ENCODE measurements around the gene ATG16L2.
"Not testable (repeated sequence)": the region's sequence is repeated elsewhere in the genome, so short reads cannot be mapped to it uniquely, and the experiment has no call there.

The ATG16L2 gene

DNA sequence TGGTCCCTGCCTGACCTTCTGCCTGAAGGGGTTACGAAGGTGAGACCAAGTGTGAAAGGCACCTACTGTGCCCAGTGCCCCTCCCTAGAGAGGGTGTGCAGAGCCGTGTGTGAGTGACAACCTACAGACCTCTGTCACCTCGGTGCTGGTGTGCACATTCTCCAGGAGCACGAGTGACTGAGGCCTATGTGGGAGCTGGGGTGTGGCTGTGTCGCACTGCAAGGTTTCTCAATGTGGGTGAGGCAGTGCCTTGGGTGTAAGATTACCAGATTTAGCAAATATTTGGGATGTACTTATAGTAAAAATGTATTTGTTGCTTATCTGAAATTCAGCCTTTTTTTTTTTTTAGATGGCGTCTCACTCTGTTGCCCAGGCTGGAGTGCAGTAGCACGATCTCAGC lies 26.0 kb upstream of the ATG16L2 start:
- DNase-seq: no peak
- Histone ChIP-seq H3K4me1 (peaks cover 6% of the 10 kb centered on the region), H3K9me3 (no peaks in the 10 kb centered on the region), H3K4me3 (ENCODE audit: low read depth, low read length) (no peak overlapping the region), H3K36me3 (no peaks in the 10 kb centered on the region), H3K27me3 (no peaks in the 10 kb centered on the region)
- TF ChIP-seq, protein P1, sequence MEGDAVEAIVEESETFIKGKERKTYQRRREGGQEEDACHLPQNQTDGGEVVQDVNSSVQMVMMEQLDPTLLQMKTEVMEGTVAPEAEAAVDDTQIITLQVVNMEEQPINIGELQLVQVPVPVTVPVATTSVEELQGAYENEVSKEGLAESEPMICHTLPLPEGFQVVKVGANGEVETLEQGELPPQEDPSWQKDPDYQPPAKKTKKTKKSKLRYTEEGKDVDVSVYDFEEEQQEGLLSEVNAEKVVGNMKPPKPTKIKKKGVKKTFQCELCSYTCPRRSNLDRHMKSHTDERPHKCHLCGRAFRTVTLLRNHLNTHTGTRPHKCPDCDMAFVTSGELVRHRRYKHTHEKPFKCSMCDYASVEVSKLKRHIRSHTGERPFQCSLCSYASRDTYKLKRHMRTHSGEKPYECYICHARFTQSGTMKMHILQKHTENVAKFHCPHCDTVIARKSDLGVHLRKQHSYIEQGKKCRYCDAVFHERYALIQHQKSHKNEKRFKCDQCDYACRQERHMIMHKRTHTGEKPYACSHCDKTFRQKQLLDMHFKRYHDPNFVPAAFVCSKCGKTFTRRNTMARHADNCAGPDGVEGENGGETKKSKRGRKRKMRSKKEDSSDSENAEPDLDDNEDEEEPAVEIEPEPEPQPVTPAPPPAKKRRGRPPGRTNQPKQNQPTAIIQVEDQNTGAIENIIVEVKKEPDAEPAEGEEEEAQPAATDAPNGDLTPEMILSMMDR (IDR thresholded peaks at IDR 0.05; ENCODE audit: low read depth, low read length): no peak

DNA sequence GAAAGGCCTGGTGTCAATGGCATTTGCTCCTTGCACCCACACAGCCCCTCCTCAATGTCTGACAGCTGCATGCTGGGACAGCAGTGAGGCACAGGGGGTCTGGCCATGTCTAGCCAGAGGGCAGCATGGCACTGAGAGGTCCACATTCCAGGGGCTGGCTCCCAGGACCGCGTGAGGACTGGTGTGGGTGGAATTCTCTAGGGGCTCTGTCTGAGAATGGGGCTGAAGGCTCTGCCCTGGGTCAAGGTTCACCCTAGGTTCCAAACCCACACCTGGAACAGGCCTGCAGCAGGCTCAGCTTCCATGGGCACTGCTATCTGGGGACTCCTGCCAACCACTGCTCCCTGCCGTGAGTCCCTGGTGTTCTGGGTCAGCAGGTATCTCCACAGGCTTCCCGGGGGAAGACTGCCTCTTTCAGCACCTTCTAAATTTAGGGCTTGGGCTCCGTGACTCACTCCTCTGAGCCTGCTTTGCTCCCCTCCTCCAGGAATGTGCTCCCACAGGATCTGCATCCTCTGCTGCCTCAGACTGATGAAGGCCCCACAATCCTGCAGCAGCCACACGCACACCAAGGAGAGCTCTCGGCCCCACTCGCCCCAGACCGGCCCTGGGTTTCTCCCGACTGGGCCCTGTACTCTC lies 24.6 kb upstream of the ATG16L2 start:
- TF ChIP-seq, protein P1 (IDR thresholded peaks at IDR 0.05; ENCODE audit: low read depth, low read length): no peak
- peaks cover 7% of the 10 kb centered on the region for H3K4me1 ChIP-seq
- no peaks in the 10 kb centered on the region for H3K36me3 ChIP-seq
- no peaks in the 10 kb centered on the region for H3K27me3 ChIP-seq
- H3K4me3 ChIP-seq (ENCODE audit: low read depth, low read length): no peak overlapping the region
- DNase-seq: no peak
- H3K9me3 ChIP-seq: no peaks in the 10 kb centered on the region

DNA sequence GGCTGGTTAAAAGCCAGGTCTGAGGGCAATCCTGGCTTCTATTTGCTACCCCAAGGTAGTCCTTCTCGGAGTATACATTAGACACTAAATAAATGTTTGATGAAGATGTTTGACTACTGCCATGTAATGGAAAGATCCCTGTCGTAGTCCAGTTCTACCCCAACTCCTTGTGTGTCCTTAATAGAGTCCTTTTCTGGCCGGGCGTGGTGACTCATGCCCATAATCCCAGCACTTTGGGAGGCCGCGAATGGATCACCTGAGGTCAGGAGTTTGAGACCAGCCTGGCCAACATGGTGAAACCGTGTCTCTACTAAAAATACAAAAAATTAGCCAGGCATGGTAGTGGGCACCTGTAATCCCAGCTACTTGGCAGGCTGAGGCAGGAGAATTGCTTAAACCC lies 23.0 kb upstream of the ATG16L2 start:
- not testable (repeated sequence) for H3K4me1 ChIP-seq; H3K4me3 ChIP-seq (ENCODE audit: low read depth, low read length); H3K36me3 ChIP-seq

DNA sequence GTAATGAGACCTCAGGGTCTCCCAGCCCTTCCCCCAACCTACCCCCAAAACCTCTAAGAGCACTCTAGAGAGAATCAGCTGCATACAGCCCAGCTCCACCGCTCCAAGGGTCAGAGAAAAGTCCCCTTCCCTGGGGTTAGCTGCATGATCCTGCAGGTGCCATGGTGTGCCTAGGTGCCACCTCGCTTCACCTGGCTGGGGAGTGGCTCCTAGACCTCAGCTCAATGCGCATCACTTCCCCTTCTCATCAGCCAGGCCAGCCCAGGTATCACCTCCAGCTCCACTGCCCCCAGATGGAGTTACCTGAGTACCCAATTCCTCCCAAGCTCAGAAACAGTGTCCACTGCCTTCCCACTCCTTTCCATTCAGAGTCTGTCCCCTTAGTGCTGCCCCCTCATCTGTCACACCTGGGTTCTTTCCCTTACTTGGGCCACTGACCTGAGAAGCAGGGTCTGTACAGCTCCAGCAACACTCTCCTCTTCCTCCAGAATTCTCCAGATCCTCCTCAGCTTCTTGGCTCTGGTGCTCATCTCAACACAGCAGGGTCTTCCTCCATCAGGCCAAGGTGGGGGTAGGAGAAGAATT lies 21.7 kb upstream of the ATG16L2 start:
- H3K36me3 ChIP-seq: no peaks in the 10 kb centered on the region
- no peak overlapping the region for H3K4me3 ChIP-seq (ENCODE audit: low read depth, low read length)
- H3K27me3 ChIP-seq: no peaks in the 10 kb centered on the region
- H3K9me3 ChIP-seq: no peaks in the 10 kb centered on the region
- H3K4me1 ChIP-seq: peaks cover 7% of the 10 kb centered on the region
- TF ChIP-seq, protein P1 (IDR thresholded peaks at IDR 0.05; ENCODE audit: low read depth, low read length): no peak
- no peak for DNase-seq

More for the DNA sequence above, 23.0 kb upstream of the ATG16L2 start:
- not testable (repeated sequence) for H3K27me3 ChIP-seq, H3K9me3 ChIP-seq, DNase-seq

DNA sequence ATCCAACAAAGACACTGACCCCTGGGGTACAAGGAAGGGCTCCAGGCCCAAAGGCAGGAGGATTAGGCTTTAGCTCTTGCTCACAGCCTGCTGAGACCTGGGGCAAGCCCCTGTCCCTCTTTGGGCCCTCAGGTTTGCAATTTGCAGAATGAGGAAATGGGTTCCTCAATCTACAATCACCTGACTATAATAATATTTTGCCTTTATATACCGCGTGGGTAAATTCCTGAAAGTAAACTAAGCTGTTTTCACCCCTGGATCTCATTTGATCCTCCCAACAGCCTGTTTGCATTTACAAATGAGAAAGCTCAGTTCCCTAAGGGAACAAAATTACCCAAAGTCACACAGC lies 21.2 kb upstream of the ATG16L2 start:
- peaks cover 7% of the 10 kb centered on the region for H3K4me1 ChIP-seq
- no peaks in the 10 kb centered on the region for H3K36me3 ChIP-seq
- no peak for DNase-seq
- TF ChIP-seq, protein P1 (IDR thresholded peaks at IDR 0.05; ENCODE audit: low read depth, low read length): no peak
- H3K27me3 ChIP-seq: no peaks in the 10 kb centered on the region
- no peaks in the 10 kb centered on the region for H3K9me3 ChIP-seq
- peak overlapping the region; percentile 74 for H3K4me3 ChIP-seq (ENCODE audit: low read depth, low read length)

DNA sequence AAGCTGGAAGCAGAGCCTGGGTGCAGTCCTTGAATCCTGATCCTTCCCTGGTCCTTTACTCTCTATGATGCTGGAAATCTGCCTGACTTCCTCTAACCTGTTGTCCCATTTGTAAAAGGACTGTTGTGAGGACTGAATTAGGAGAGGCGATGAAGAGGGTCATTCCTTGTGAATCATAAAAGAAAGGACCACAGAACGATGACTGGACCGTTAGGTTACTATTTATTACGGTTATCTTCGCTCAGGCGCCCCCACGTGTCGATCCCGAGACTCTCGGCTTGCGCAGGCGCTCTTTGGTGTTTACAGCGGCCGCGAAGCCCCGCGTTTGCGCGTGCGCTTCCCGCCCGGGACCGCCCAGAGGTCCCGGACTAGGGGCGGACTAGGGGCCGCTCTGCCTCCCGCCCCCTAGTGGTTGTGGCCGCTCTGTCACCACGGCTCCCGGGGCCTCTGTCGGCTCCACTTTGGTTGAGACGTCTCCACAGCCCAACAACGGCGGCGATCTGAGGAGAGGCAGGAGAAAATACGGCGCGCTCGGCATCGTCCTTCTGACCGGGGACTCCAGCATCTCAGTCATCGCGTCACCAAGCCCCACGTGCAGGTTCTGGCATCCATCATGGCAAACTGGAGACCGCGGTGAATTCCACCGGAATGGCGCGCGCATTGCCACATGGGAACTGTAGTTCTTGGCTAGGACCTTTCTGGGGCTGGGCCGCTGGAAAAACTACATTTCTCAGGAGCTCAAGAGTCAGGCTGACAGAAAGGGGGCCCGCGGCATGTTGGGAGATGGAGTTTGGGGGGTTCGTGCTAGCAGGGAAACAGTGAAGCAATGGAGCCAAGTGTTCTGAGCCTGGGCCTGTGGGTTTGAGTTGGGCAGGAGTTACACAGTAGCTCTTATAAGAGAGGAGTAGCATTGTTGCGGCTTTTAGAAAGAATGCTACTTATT lies 20.5 kb upstream of the ATG16L2 start, which contains the start of gene STARD10:
STARD10 (minus strand) TSS at position 623 of the 943 bp plus-strand sequence. CDS start 12,866 bp downstream, outside the sequence.
- Histone ChIP-seq H3K9me3 (no peaks in the 10 kb centered on the region), H3K4me1 (peaks cover 7% of the 10 kb centered on the region), H3K36me3 (no peaks in the 10 kb centered on the region), H3K4me3 (ENCODE audit: low read depth, low read length) (peak within 1 kb of the TSS; percentile 74), H3K27me3 (no peaks in the 10 kb centered on the region)
- DNase-seq: peak; percentile 97
- TF ChIP-seq, protein P1 (IDR thresholded peaks at IDR 0.05; ENCODE audit: low read depth, low read length): peak; percentile 88
